Esophagus muscularis mucosa (tissue), 4 donors: ENCODE data around the gene TMEM240. TPM values are rescaled to one million over a fixed set of nuclear protein-coding genes. Genes with fewer than 3 reads are reported as not detected.

Experiments
- DNase-seq: peaks from one replicate; pipeline ENCODE4 v3.0.0-alpha.2; 2017; ENCODE audit errors: extremely low spot score
- H3K27ac ChIP-seq, 4 donors: fragments of 200-600 bp; sonication (generic); replicated peaks in 1 of 4; 1 replicate in 3 of 4; 2 replicates in 1 of 4; pipeline ENCODE4 v1.5.1; 2016 to 2019; ENCODE audit warnings: mild to moderate bottlenecking in 1 of 4
- H3K27me3 ChIP-seq, 4 donors: fragments of 200-600 bp; sonication (generic); one replicate each; pipeline versions ENCODE4 v1.5.1 to v1.6.0; 2016 to 2019
- H3K36me3 ChIP-seq, 4 donors: fragments of 200-600 bp; sonication (generic); one replicate each; pipeline ENCODE4 v1.5.1; 2016 to 2019
- H3K4me1 ChIP-seq, 4 donors: fragments of 200-600 bp; sonication (generic); one replicate each; pipeline ENCODE4 v1.5.1; 2016 to 2019
- H3K4me3 ChIP-seq, 4 donors: fragments of 200-600 bp; sonication (generic); 1 replicate in 2 of 4; 2 replicates in 2 of 4; pipeline ENCODE4 v1.5.1; 2016 to 2019; ENCODE audit warnings: mild to moderate bottlenecking in 4 of 4, moderate library complexity in 1 of 4
- H3K9me3 ChIP-seq, 4 donors: fragments of 200-600 bp; sonication (generic); 1 replicate in 3 of 4; 2 replicates in 1 of 4; pipeline ENCODE4 v1.5.1; 2016 to 2019
- CTCF ChIP-seq, 3 experiments: fragments of 200-600 bp in 2 of 3; fragments of 450-650 bp in 1 of 3; sonication (generic) in 2 of 3; IDR thresholded peaks; one replicate each; pipeline ENCODE4 v1.5.1; 2017 to 2019; ENCODE audit warnings: antibody characterized with exemption in 3 of 3, mild to moderate bottlenecking in 2 of 3, moderate library complexity in 1 of 3
- EP300 ChIP-seq: sonication (generic); formaldehyde crosslinking; IDR thresholded peaks from one replicate; pipeline ENCODE4 v1.6.1; 2017; ENCODE audit warnings: antibody characterized with exemption
- POLR2A ChIP-seq: fragments of 450-650 bp; IDR thresholded peaks from one replicate; pipeline ENCODE4 v1.6.1; 2017; ENCODE audit warnings: antibody characterized with exemption, moderate library complexity, mild to moderate bottlenecking, low read depth
- POLR2AphosphoS5 ChIP-seq, 2 donors: sonication (generic); formaldehyde crosslinking; IDR thresholded peaks; one replicate each; pipeline ENCODE4 v1.6.1; 2017; ENCODE audit warnings: antibody characterized with exemption in 2 of 2
- whole genome bisulfite sequencing: methylation state at CpG from one replicate; pipeline ENCODE4 v1.1.5; 2018; 5-methylcytosine and 5-hydroxymethylcytosine counted together
- intact Hi-C: fragments of 100-400 bp; cut with DNase I; formaldehyde crosslinking; loops from one replicate; pipeline ENCODE4 v1.15.1; 2023
- total RNA-seq, 4 donors: library from RNA; depleted of rRNA; stranded (reverse); fragments of >200 nt; gene quantifications; one replicate each; pipeline versions ENCODE4 v1.1.0 to v1.2.1, GENCODE V29; 2016

The TMEM240 gene
- total RNA-seq, 4 donors from 2014 or later, result 8.7 to 22.1 (median 13.9) TPM

- Histone ChIP-seq H3K4me3 (no peak overlapping the region), H3K9me3 (no peaks in the 10 kb centered on the region), H3K36me3 (peaks cover 4 to 23% (median 12%) of the 10 kb centered on the region in 4 donors), H3K27ac (peak overlapping the region in 2 of 4 donors; percentile 28 to 35), H3K4me1 (peaks cover 10 to 38% (median 18%) of the 10 kb centered on the region in 4 donors), H3K27me3 (no peaks in the 10 kb centered on the region)
- intact Hi-C loops, result no loop called here
- TF ChIP-seq POLR2A, result no peak
- no peak for TF ChIP-seq EP300
- no peak for TF ChIP-seq CTCF (IDR thresholded peaks at IDR 0.05)
- TF ChIP-seq POLR2AphosphoS5 (IDR thresholded peaks at IDR 0.05), result no peak
- DNase-seq, result no peak
- 49% methylated on average over 11 of the region's 15 CpGs for WGBS
Observed at GRCh38 chr1:1550591-1551432, 10.4 kb upstream of the TMEM240 start.

- 71% methylated on average over 7 of the region's 7 CpGs for WGBS
- no peak for DNase-seq
- TF ChIP-seq POLR2AphosphoS5 (IDR thresholded peaks at IDR 0.05) (no peak), CTCF (IDR thresholded peaks at IDR 0.05) (no peak), EP300 (no peak), POLR2A (no peak)
- intact Hi-C loops, result no loop called here
- Histone ChIP-seq H3K27me3 (no peaks in the 10 kb centered on the region), H3K4me1 (peaks cover 10 to 38% (median 18%) of the 10 kb centered on the region in 4 donors), H3K36me3 (peaks cover 2 to 16% (median 8%) of the 10 kb centered on the region in 4 donors), H3K9me3 (no peaks in the 10 kb centered on the region), H3K4me3 (no peak overlapping the region), H3K27ac (peak overlapping the region in 2 of 4 donors; percentile 28 to 35)
Observed at GRCh38 chr1:1550087-1550486, 9.7 kb upstream of the TMEM240 start.

- Histone ChIP-seq H3K4me1 (peaks cover 7 to 30% (median 13%) of the 10 kb centered on the region in 4 donors), H3K27me3 (no peaks in the 10 kb centered on the region), H3K4me3 (no peak overlapping the region), H3K27ac (no peak overlapping the region), H3K36me3 (peaks cover 0 to 25% (median 12%) of the 10 kb centered on the region in 4 donors), H3K9me3 (no peaks in the 10 kb centered on the region)
- TF ChIP-seq EP300 (no peak), POLR2AphosphoS5 (IDR thresholded peaks at IDR 0.05) (no peak), POLR2A (no peak), CTCF (IDR thresholded peaks at IDR 0.05) (no peak)
- DNase-seq, result no peak
- intact Hi-C loops, result no loop called here
- WGBS, result 85% methylated on average over 10 of the region's 14 CpGs
Observed at GRCh38 chr1:1548591-1548990, 8.2 kb upstream of the TMEM240 start.

GRCh38 chr1:1547476-1547875, 7.1 kb upstream of the TMEM240 start:
- Histone ChIP-seq H3K36me3 (peaks cover 6 to 37% (median 21%) of the 10 kb centered on the region in 4 donors), H3K9me3 (no peaks in the 10 kb centered on the region), H3K27me3 (no peaks in the 10 kb centered on the region), H3K4me1 (peaks cover 7 to 34% (median 17%) of the 10 kb centered on the region in 4 donors), H3K4me3 (no peak overlapping the region), H3K27ac (no peak overlapping the region)
- TF ChIP-seq EP300 (no peak), POLR2AphosphoS5 (IDR thresholded peaks at IDR 0.05) (no peak), POLR2A (no peak), CTCF (IDR thresholded peaks at IDR 0.05) (no peak)
- intact Hi-C loops, result no loop called here
- DNase-seq, result no peak
- 95% methylated on average over 16 of the region's 19 CpGs for WGBS
